ENCODE measurements around the gene GPBAR1. TPM values are rescaled to one million over a fixed set of nuclear protein-coding genes. Genes with fewer than 3 reads are reported as not detected.
A peak's percentile ranks its signal among the peaks of the same experiment; 100 is the strongest.

GPBAR1 gene
- total and polyA plus RNA-seq, 9 of the 15 experiments (the other 6 are each of a cell fraction or from before 2014, with no cell fraction given) = not detected

GRCh38 chr2:218257390-218257981, 3.3 kb upstream of the GPBAR1 start (continued):
- TF ChIP-seq, protein P1, sequence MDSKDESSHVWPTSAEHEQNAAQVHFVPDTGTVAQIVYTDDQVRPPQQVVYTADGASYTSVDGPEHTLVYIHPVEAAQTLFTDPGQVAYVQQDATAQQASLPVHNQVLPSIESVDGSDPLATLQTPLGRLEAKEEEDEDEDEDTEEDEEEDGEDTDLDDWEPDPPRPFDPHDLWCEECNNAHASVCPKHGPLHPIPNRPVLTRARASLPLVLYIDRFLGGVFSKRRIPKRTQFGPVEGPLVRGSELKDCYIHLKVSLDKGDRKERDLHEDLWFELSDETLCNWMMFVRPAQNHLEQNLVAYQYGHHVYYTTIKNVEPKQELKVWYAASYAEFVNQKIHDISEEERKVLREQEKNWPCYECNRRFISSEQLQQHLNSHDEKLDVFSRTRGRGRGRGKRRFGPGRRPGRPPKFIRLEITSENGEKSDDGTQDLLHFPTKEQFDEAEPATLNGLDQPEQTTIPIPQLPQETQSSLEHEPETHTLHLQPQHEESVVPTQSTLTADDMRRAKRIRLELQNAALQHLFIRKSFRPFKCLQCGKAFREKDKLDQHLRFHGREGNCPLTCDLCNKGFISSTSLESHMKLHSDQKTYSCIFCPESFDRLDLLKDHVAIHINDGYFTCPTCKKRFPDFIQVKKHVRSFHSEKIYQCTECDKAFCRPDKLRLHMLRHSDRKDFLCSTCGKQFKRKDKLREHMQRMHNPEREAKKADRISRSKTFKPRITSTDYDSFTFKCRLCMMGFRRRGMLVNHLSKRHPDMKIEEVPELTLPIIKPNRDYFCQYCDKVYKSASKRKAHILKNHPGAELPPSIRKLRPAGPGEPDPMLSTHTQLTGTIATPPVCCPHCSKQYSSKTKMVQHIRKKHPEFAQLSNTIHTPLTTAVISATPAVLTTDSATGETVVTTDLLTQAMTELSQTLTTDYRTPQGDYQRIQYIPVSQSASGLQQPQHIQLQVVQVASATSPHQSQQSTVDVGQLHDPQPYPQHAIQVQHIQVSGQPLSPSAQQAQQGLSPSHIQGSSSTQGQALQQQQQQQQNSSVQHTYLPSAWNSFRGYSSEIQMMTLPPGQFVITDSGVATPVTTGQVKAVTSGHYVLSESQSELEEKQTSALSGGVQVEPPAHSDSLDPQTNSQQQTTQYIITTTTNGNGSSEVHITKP (IDR thresholded peaks at IDR 0.05; ENCODE audit: partially characterized antibody) = peak; percentile 46

GRCh38 chr2:218259099-218259961, 1.5 kb upstream of the GPBAR1 start:
- no peaks in the 10 kb centered on the region for H3K9me3 ChIP-seq (replicated peaks; ENCODE audit: control insufficient read depth, insufficient read depth, low read depth, low read length)
- 0 out of 4 replicates have a peak overlapping the region, but pooled peaks of 1 of the 2 experiments have one; percentile 60 for H3K9ac ChIP-seq (ENCODE audit: insufficient read depth in 1 of 2, low read depth in 2 of 2, low read length in 2 of 2)
- CTCF ChIA-PET (ENCODE audit: low intra/inter-chr PET ratio) = no interaction called here
- DNase-seq (ENCODE audit: extremely low read depth in 1 of 4, low spot score in 3 of 4) (no peak), FAIRE-seq (no peak), ATAC-seq (peak; percentile 11; the same call in 1 of the 3 replicates)
- 52% methylated on average over 7 of the region's 15 CpGs for WGBS (ENCODE audit: insufficient coverage, low coverage, missing lambda C conversion rate)
- H3K27me3 ChIP-seq (ENCODE audit: control insufficient read depth in 2 of 2, insufficient read depth in 2 of 2, low read length in 2 of 2) = no peaks in the 10 kb centered on the region
- H3K4me3 ChIP-seq = no peak overlapping the region
- no TSS peak for BruUV-seq (replicated peaks)
- POLR2A ChIA-PET = interaction anchor here (0.6 to 0.9 kb wide), 3 partner anchors 11 to 530 kb away, joined by 3 read pairs; partner anchors contain the start of gene AAMP
- H2AFZ ChIP-seq (ENCODE audit: low read depth, low read length) = no peak overlapping the region
- no peaks in the 10 kb centered on the region for H3K79me2 ChIP-seq (ENCODE audit: control insufficient read depth, insufficient read depth, low read length)
- intact Hi-C loops (cut with micrococcal nuclease) (loop anchor here (5.0 kb wide), 1 partner anchor 92 kb away; the partner anchor contains the start of gene CXCR1), in situ Hi-C loops (cut with MboI) (loop anchor here (5.0 kb wide), 1 partner anchor 92 kb away; the partner anchor contains the start of gene CXCR1)
- H4K20me1 ChIP-seq (replicated peaks; ENCODE audit: control insufficient read depth, insufficient read depth, low read length) = no peaks in the 10 kb centered on the region
- no peaks in the 10 kb centered on the region for H3K9me1 ChIP-seq (ENCODE audit: control insufficient read depth, insufficient read depth, low read length)
- H3K4me2 ChIP-seq (ENCODE audit: insufficient read depth, low read length) = no peak overlapping the region
- peaks cover 15% of the 10 kb centered on the region; the same call in 1 of the 3 replicates for H3K36me3 ChIP-seq (ENCODE audit: control insufficient read depth, insufficient read depth, low read length)
- peaks cover 3 to 13% of the 10 kb centered on the region in 2 experiments; a peak in 4 of 5 replicates for H3K4me1 ChIP-seq (replicated peaks in 1 of 2; ENCODE audit: control insufficient read depth in 2 of 2, insufficient read depth in 2 of 2, low read length in 2 of 2)
- H3K27ac ChIP-seq (ENCODE audit: extremely low read depth, low read depth, low read length) = no peak overlapping the region
- TF ChIP-seq ERF (CRISPR knock-in tag; IDR thresholded peaks at IDR 0.05) (no peak), MLLT1 (IDR thresholded peaks at IDR 0.05) (no peak), PHTF2 (CRISPR knock-in tag; IDR thresholded peaks at IDR 0.05) (no peak), ZKSCAN3 (CRISPR knock-in tag; IDR thresholded peaks at IDR 0.05) (no peak), BRD4 (IDR thresholded peaks at IDR 0.05) (no peak), PKNOX1 (IDR thresholded peaks at IDR 0.05) (no peak)
- TF ChIP-seq, protein P2, sequence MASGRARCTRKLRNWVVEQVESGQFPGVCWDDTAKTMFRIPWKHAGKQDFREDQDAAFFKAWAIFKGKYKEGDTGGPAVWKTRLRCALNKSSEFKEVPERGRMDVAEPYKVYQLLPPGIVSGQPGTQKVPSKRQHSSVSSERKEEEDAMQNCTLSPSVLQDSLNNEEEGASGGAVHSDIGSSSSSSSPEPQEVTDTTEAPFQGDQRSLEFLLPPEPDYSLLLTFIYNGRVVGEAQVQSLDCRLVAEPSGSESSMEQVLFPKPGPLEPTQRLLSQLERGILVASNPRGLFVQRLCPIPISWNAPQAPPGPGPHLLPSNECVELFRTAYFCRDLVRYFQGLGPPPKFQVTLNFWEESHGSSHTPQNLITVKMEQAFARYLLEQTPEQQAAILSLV (tag; IDR thresholded peaks at IDR 0.05) = no peak

All from K562 (cell line).